Measurements from ENCODE around the gene CUL7. TPM values are rescaled to one million over a fixed set of nuclear protein-coding genes. Genes with fewer than 3 reads are reported as not detected.
A peak's percentile ranks its signal among the peaks of the same experiment; 100 is the strongest.

CUL7 gene
- total and polyA plus RNA-seq, 10 of the 15 experiments (the other 5 are each of a cell fraction or from before 2014, with no cell fraction given): 0.66 to 18.4 (median 10.9) TPM

DNA sequence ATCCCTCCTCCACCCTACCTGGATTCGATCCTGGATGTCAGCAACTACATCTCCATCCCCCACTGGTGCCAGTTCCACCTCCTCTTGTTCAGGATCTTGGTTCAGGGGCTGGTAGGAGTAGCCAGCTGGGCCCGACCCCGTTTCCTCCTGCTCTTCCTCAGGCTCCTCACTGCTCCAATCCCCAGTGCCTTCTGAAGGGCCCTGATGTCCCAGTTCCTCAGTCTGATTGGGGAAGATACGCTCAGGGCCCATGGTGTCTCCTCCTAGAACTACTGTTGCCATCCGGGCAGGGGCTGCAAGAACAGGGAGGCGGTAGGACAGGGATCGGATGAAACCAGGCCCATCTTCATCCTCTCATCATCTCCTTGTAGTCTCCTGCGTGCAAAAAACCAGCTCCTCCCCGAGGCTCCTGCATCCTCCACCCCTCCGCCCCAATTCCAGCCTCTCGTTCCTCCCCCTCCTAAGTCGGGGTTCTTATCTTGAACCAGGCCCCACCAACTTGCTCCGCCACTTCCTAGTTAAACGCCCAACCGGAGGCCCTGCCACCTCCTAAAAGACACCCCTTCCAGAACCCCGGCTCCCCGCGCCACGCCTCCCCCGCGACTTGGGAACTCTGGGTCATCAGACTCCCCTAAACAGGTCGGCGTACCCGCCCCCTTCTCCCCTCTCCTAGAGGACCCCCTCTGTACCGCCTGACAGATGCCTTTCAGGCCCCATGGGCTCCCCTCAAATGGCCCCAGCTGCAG, 40.4 kb downstream of the CUL7 start:
- in situ Hi-C loops (cut with MboI): no loop called here
- peak; percentile 40 for ATAC-seq
- Histone ChIP-seq H3K9me3 (replicated peaks; ENCODE audit: control insufficient read depth, insufficient read depth, low read length) (no peaks in the 10 kb centered on the region), H3K4me1 (ENCODE audit: control insufficient read depth, insufficient read depth, low read length) (peaks cover 7% of the 10 kb centered on the region), H3K9ac (ENCODE audit: control insufficient read depth, insufficient read depth, low read length) (peak overlapping the region; percentile 73), H3K79me2 (ENCODE audit: control insufficient read depth, insufficient read depth, low read length) (peaks cover 23% of the 10 kb centered on the region), H3K27ac (ENCODE audit: control insufficient read depth, insufficient read depth) (peak overlapping the region; percentile 60), H3K4me3 (peak overlapping the region; percentile 85), H3K4me2 (ENCODE audit: control insufficient read depth, insufficient read depth) (peak overlapping the region; percentile 98), H3K36me3 (ENCODE audit: control insufficient read depth in 2 of 2, insufficient read depth in 2 of 2, low read length in 1 of 2) (peaks cover 15 to 17% of the 10 kb centered on the region in 2 experiments), H3K27me3 (replicated peaks in 1 of 2; ENCODE audit: control insufficient read depth in 2 of 2, insufficient read depth in 2 of 2, low read length in 1 of 2) (no peaks in the 10 kb centered on the region), H4K20me1 (ENCODE audit: control insufficient read depth, insufficient read depth) (no peaks in the 10 kb centered on the region), H2AFZ (ENCODE audit: control insufficient read depth, low read depth, low read length) (peak overlapping the region; percentile 75)
- no peak for FAIRE-seq
- SMC1A ChIA-PET (ENCODE audit: uncharacterized antibody, unreplicated experiment): interaction anchor here (0.7 to 2.8 kb wide), 12 partner anchors 8 to 564 kb away, joined by 3 to 13 read pairs (median 5); partner anchors contain the start of genes CNPY3, CUL7, KLC4 and MRPL2
- RAD21 ChIA-PET (ENCODE audit: unreplicated experiment): interaction anchor here (0.6 to 1.6 kb wide), 10 partner anchors 9 to 450 kb away, joined by 3 to 9 read pairs (median 4); partner anchors contain the start of genes CNPY3, CUL7, PEX6 and PPP2R5D
- POLR2A ChIA-PET: interaction anchor here (0.6 to 3.3 kb wide), 15 partner anchors 8 to 449 kb away, joined by 3 to 22 read pairs (median 8); partner anchors contain the start of genes CNPY3, CUL7, KLC4 and MRPL2
- BruUV-seq (replicated peaks): no TSS peak
- no peak for DNase-seq (ENCODE audit: low read depth, low spot score)
- intact Hi-C loops (cut with micrococcal nuclease; ENCODE audit: unreplicated experiment): no loop called here
- WGBS (ENCODE audit: insufficient coverage, insufficient replicate concordance, low lambda C conversion rate, missing lambda C conversion rate): under 1% methylated on average over 25 of the region's 25 CpGs
- CTCF ChIA-PET: interaction anchor here (1.4 to 2.5 kb wide), 6 partner anchors 12 to 134 kb away, joined by 3 to 10 read pairs (median 4); partner anchors contain the start of gene PEX6
- TF ChIP-seq EED (IDR thresholded peaks at IDR 0.05; ENCODE audit: low read depth): no peak
- TF ChIP-seq NFYA (IDR thresholded peaks at IDR 0.05; ENCODE audit: borderline replicate concordance, low read depth, low read length): no peak
- no peak for TF ChIP-seq SMAD5 (IDR thresholded peaks at IDR 0.05; ENCODE audit: low read depth)
- no peak for TF ChIP-seq NFIC (IDR thresholded peaks at IDR 0.05; ENCODE audit: low read depth, low read length)
- TF ChIP-seq SIN3A (IDR thresholded peaks at IDR 0.05; ENCODE audit: low read depth, low read length): no peak
- TF ChIP-seq EGR1 (IDR thresholded peaks at IDR 0.05; ENCODE audit: borderline replicate concordance in 1 of 2, low read depth in 2 of 2, low read length in 2 of 2): peak in 1 of 2 experiments; percentile 18; a peak in 1 of 3 replicates
- TF ChIP-seq, protein P1, sequence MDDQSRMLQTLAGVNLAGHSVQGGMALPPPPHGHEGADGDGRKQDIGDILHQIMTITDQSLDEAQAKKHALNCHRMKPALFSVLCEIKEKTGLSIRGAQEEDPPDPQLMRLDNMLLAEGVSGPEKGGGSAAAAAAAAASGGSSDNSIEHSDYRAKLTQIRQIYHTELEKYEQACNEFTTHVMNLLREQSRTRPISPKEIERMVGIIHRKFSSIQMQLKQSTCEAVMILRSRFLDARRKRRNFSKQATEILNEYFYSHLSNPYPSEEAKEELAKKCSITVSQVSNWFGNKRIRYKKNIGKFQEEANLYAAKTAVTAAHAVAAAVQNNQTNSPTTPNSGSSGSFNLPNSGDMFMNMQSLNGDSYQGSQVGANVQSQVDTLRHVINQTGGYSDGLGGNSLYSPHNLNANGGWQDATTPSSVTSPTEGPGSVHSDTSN (IDR thresholded peaks at IDR 0.05; ENCODE audit: insufficient replicate concordance, low read depth, low read length): no peak
- TF ChIP-seq, protein P2, sequence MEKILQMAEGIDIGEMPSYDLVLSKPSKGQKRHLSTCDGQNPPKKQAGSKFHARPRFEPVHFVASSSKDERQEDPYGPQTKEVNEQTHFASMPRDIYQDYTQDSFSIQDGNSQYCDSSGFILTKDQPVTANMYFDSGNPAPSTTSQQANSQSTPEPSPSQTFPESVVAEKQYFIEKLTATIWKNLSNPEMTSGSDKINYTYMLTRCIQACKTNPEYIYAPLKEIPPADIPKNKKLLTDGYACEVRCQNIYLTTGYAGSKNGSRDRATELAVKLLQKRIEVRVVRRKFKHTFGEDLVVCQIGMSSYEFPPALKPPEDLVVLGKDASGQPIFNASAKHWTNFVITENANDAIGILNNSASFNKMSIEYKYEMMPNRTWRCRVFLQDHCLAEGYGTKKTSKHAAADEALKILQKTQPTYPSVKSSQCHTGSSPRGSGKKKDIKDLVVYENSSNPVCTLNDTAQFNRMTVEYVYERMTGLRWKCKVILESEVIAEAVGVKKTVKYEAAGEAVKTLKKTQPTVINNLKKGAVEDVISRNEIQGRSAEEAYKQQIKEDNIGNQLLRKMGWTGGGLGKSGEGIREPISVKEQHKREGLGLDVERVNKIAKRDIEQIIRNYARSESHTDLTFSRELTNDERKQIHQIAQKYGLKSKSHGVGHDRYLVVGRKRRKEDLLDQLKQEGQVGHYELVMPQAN (conservative IDR thresholded peaks at IDR 0.05): peak; percentile 71
- TF ChIP-seq, protein P3, sequence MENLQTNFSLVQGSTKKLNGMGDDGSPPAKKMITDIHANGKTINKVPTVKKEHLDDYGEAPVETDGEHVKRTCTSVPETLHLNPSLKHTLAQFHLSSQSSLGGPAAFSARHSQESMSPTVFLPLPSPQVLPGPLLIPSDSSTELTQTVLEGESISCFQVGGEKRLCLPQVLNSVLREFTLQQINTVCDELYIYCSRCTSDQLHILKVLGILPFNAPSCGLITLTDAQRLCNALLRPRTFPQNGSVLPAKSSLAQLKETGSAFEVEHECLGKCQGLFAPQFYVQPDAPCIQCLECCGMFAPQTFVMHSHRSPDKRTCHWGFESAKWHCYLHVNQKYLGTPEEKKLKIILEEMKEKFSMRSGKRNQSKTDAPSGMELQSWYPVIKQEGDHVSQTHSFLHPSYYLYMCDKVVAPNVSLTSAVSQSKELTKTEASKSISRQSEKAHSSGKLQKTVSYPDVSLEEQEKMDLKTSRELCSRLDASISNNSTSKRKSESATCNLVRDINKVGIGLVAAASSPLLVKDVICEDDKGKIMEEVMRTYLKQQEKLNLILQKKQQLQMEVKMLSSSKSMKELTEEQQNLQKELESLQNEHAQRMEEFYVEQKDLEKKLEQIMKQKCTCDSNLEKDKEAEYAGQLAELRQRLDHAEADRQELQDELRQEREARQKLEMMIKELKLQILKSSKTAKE (IDR thresholded peaks at IDR 0.05; ENCODE audit: low read depth, poor library complexity, severe bottlenecking): no peak
- TF ChIP-seq YY1 (IDR thresholded peaks at IDR 0.05; ENCODE audit: low read depth, low read length): no peak
- no peak for TF ChIP-seq RAD21 (IDR thresholded peaks at IDR 0.05; ENCODE audit: insufficient read depth, low read depth, low read length)
- peak; percentile 6; the same call in 1 of the 2 replicates for TF ChIP-seq SPI1 (IDR thresholded peaks at IDR 0.05; ENCODE audit: borderline replicate concordance, insufficient read depth, low read depth, low read length)

Data from GM12878 (cell line).